Loucy (cell line): ENCODE measurements around the gene DOC2A.

Experiments used
- EZH2phosphoT487 ChIP-seq: fragments of 200-600 bp; IDR thresholded peaks from 2 replicates; pipeline ENCODE4 v1.6.1; 2018; ENCODE audit warnings: antibody characterized with exemption, mild to moderate bottlenecking, moderate library complexity, borderline replicate concordance
- TF ChIP-seq, protein P1 (sequence below): fragments of 200-600 bp; sonication (generic); conservative IDR thresholded peaks from 2 replicates; pipeline ENCODE4 v1.5.1; 2014; ENCODE audit warnings: mild to moderate bottlenecking, antibody characterized with exemption, low read length

DNA sequence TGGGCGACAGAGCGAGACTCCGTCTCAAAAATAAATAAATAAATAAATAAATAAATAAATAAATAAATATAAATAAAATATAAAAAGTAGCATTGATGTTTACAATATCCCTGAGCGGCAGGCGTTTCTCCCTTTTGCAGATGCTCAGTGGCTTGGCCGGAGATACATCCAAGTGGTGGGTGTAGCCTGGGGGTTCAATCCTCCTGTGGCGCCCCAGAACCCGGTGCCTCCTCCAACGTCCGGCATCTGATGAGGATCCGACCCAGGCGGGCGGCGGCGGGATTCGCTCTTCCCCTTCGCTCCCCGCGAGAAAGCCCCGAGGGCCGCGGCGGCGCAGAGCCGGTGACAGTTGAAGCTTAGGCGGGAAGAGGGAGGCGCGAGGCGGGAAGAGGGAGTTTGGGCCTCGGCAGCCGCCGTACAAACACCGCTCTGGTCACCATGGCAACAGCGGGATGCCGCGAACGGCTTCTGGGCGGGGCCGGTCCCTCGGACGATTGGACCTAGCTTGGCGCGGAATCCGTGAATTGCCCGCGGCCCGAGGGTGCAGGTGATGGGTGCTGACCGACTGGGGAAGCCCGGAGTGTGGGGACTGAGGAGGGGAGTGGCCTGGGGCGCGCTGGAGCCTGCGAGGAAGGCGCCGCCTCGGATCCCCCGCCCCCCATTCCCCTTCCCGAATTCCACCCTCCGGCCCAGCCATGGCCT, 42.0 kb upstream of the DOC2A start:
- TF ChIP-seq, protein P1, sequence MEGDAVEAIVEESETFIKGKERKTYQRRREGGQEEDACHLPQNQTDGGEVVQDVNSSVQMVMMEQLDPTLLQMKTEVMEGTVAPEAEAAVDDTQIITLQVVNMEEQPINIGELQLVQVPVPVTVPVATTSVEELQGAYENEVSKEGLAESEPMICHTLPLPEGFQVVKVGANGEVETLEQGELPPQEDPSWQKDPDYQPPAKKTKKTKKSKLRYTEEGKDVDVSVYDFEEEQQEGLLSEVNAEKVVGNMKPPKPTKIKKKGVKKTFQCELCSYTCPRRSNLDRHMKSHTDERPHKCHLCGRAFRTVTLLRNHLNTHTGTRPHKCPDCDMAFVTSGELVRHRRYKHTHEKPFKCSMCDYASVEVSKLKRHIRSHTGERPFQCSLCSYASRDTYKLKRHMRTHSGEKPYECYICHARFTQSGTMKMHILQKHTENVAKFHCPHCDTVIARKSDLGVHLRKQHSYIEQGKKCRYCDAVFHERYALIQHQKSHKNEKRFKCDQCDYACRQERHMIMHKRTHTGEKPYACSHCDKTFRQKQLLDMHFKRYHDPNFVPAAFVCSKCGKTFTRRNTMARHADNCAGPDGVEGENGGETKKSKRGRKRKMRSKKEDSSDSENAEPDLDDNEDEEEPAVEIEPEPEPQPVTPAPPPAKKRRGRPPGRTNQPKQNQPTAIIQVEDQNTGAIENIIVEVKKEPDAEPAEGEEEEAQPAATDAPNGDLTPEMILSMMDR = no peak
- TF ChIP-seq EZH2phosphoT487 = no peak
